Measurements from ENCODE around the gene HOMER2. TPM values are rescaled to one million over a fixed set of nuclear protein-coding genes. Genes with fewer than 3 reads are reported as not detected.

Gene HOMER2
- total RNA-seq, 1 experiment from 2014 or later: 14.2 TPM

GRCh38 chr15:82963471-82964341 lies 11.2 kb upstream of the HOMER2 start:
- no peaks in the 10 kb centered on the region for H3K4me1 ChIP-seq (ENCODE audit: insufficient read depth, low read length)
- no peak overlapping the region for H4K8ac ChIP-seq (replicated peaks; ENCODE audit: insufficient read length, low read depth, low read length)
- no peaks in the 10 kb centered on the region for H3K27me3 Mint-ChIP-seq (ENCODE audit: low read depth)
- H4K20me1 ChIP-seq (ENCODE audit: control insufficient read depth, insufficient read depth, insufficient read length): no peaks in the 10 kb centered on the region
- no peak overlapping the region for H2BK5ac ChIP-seq (ENCODE audit: insufficient read length, low read length)
- WGBS (ENCODE audit: extremely low coverage, insufficient read length, low lambda C conversion rate): no CpG with 5 or more reads among the region's 7 CpGs
- peak overlapping the region in 1 of 2 experiments; percentile 7; a peak in 2 of 5 replicates for H3K4me3 Mint-ChIP-seq
- no peak overlapping the region for H3K23ac ChIP-seq (ENCODE audit: insufficient read length, low read depth, low read length)
- no peak overlapping the region for H2BK20ac ChIP-seq (ENCODE audit: low read depth, low read length, poor library complexity, severe bottlenecking)
- H3K9me3 Mint-ChIP-seq: no peaks in the 10 kb centered on the region
- H2AFZ ChIP-seq (ENCODE audit: low read length): no peak overlapping the region
- H2BK120ac ChIP-seq (ENCODE audit: low read depth, low read length, poor library complexity, severe bottlenecking): no peak overlapping the region
- no peak for TF ChIP-seq CTCF (conservative IDR thresholded peaks at IDR 0.05)
- H2BK15ac ChIP-seq (ENCODE audit: low read depth, low read length): no peak overlapping the region
- no peak overlapping the region for H3K4me2 ChIP-seq (ENCODE audit: insufficient read depth, insufficient read length, low read length)
- H3K79me1 ChIP-seq (ENCODE audit: insufficient read depth, low read depth, low read length, poor library complexity, severe bottlenecking): no peaks in the 10 kb centered on the region
- H3K14ac ChIP-seq (ENCODE audit: insufficient read depth, low read length): no peak overlapping the region
- no peak overlapping the region for H4K5ac ChIP-seq (ENCODE audit: insufficient read length, low read depth, low read length)
- no peak overlapping the region for H4K91ac ChIP-seq (ENCODE audit: insufficient read length, low read depth, low read length)
- H3K56ac ChIP-seq (ENCODE audit: insufficient read length, low read depth, low read length): no peak overlapping the region
- no peaks in the 10 kb centered on the region for H3K9me3 ChIP-seq (ENCODE audit: control insufficient read depth, low read depth, low read length)
- no peaks in the 10 kb centered on the region for H3K79me2 ChIP-seq (ENCODE audit: insufficient read depth, low read length)
- no peak overlapping the region for H3K9ac ChIP-seq (ENCODE audit: extremely low read depth, insufficient read length, low read length)
- no peak overlapping the region for H2AK5ac ChIP-seq (ENCODE audit: insufficient read length, low read length)
- no peaks in the 10 kb centered on the region for H3K23me2 ChIP-seq (ENCODE audit: insufficient read length, low read depth, low read length, poor library complexity, severe bottlenecking)
- no peak overlapping the region for H3T11ph ChIP-seq (ENCODE audit: low read length)
- DNase-seq: no peak
- no peak overlapping the region for H3K27ac ChIP-seq (ENCODE audit: insufficient read length, low read depth, low read length)
- no peaks in the 10 kb centered on the region for H3K27me3 ChIP-seq (ENCODE audit: insufficient read depth, low read length)
- H3K36me3 Mint-ChIP-seq (ENCODE audit: insufficient read depth in 1 of 3, low read depth in 3 of 3): no peaks in the 10 kb centered on the region
- no peak overlapping the region for H3K18ac ChIP-seq (ENCODE audit: insufficient read length, low read depth, low read length)
- H3K27ac Mint-ChIP-seq: peak overlapping the region; percentile 91 to 95 (median 95); a peak in 6 of 7 replicates
- H2BK12ac ChIP-seq (ENCODE audit: insufficient read length, low read depth, low read length): no peak overlapping the region
- peaks cover 17 to 18% of the 10 kb centered on the region in 2 experiments for H3K4me1 Mint-ChIP-seq
- no peak overlapping the region for H3K4ac ChIP-seq (ENCODE audit: low read depth, low read length)

Data from H9 (cell line).